ENCODE results near the gene POLR2B.
"Not testable (repeated sequence)": the region's sequence is repeated elsewhere in the genome, so short reads cannot be mapped to it uniquely, and the experiment has no call there.

The POLR2B gene

DNA sequence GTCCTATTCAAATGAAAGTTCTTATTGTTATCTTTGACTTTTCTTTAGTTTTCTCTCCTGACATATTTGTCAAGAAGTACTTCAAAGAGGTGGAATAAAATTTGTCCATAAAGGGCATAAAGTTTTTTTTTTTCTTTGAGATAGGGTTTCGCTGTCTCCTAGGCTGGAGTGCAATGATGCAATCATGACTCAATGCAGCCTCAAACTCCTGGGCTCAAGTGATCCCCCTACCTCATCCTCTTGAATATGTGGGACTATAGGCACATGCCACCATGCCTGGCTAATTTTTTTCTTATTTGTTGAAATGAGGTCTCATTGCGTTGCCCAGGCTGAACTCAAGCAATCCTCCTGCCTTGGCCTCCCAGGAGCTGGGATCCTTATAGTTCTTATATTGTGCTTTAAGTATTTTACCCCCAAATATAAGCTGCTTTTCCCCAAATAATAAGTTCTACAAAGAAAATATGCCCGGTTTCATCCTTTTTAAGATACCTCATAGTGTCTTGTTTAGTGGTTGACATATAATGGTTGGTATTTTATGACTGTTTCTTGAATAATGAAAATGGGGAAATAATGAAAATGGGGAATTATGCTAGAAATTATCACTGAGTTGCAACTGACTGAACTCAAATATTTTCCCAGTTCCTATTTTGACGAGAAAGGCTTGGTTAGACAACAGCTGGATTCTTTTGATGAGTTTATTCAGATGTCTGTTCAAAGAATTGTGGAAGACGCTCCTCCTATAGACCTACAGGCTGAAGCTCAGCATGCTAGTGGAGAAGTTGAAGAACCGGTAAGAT lies 11.6 kb downstream of the POLR2B start:
- DNase-seq = no peak

DNA sequence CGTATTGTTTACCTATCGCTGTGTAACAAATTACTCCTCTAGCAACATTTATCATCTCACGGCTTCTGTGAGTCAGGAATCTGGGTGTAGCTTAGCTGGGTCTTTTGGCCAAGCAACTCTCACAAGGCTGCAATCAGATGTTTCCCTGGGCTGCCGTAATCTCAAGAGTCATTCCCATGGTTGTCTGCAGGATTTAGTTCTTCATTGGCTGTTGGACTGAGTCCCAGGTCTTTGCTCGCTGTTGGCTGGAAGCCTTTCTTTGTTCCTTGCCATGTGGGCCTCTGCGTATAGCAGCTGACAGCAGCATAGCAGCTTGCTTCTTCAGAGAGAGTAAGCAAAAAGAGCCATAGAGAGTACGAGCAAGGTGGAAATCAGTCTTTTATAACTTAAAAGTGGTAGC lies 16.8 kb downstream of the POLR2B start:
- DNase-seq = no peak

DNA sequence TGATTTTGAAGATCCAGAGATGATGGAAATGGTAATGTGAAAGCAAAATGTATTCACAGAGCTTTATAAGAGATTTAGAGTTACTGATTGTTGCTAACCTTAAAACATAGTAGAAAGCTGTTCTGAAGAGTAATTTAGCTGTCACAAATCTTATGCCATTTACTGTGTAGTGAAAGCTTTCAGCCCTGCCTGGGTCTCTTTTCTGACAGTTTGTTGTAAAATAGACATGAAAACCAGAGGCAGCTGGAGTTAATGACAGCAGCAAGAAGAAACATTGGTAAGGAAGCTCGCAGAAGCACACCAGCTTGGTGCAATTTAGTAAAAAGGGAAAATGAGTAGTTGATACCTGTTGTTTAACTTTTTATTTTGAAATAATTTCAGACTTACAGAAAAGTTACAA lies 21.1 kb downstream of the POLR2B start:
- DNase-seq = no peak

DNA sequence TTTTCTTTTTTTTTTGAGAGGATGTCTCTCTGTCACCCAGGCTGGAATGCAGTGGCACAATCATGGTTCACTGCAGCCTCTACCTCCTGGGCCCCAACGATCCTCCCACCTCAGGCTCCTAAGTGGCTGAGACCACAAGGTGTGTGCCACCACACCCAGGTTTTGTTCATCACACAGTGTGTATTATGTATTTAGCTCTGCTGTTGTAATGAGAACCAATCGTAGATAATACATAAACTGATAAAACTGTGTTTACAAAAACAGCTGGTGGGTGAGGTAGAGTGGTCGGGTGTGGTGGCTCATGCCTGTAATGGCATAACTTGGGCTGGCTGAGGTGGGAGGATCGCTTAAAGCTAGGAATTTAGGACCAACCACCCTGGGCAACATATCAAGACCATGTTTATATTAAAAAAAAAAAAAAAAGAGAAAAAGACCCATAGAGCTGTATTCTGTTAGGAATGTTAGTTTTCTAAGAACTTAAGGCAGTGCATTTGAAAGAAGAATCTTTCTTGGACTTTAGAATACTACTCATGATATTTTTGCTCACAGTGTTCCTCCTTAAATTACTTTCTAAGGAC lies 34.9 kb downstream of the POLR2B start:
- DNase-seq = no peak

DNA sequence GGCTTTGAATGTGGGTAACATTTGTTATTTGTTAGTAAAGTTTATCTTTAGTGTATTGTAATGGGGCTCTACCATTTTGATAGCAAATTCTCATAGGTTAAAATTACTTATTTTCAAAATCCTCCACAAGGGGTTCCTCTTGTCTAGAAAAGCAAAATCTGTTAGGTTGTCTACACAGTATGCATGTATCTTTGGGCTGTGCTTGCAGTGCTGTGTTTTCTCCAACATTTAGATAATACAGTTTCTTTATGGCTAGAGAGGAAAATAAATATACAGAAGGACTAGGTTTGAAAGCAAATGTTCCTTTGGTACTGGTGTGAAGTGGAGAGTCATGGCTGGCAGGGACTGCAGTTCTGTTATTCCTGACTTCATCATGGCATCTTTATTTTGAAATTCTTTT lies 40.3 kb downstream of the POLR2B start:
- no peak for DNase-seq

DNA sequence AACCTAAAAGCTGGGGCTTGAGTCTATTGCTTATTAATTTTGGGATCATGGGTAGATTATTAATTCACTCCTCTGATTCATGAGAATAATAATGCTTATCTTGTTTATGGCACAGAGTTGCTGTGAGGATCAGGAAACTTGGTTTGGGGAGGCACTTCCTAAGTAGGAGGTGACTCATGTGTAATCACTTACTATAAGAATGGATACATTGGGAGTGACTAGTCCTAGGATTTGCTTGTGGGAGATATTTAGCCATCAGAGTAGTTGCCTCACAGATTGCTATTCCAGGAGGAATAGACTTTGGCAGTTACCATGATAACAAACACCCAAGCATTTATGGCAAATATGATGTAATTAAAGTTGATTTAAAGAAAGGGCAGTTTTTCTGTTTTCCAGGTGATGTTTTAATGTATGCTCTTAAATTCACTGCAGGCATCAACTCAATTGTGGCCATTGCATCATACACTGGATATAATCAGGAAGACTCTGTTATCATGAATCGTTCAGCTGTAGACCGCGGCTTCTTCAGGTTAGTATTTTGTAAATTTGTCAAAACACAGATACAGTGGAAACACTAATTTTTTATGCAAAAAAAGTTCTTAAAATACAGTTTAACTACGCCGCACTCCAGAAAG lies 41.9 kb downstream of the POLR2B start:
- no peak for DNase-seq

DNA sequence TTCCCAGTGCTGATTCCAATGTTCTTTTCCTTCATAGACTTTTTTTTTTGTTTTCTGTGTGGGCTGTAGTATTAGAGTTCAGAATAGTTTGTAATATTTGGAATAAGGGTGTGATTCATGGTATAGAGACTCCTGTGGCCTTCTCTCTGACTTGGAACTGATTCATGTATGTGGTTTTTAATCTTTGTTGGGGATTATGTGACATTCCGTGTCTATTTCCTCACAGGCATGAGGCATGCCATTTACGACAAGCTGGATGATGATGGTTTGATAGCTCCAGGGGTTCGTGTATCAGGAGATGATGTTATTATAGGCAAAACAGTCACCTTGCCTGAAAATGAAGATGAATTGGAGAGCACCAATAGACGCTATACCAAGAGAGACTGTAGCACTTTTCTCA lies 44.4 kb downstream of the POLR2B start:
- no peak for DNase-seq

DNA sequence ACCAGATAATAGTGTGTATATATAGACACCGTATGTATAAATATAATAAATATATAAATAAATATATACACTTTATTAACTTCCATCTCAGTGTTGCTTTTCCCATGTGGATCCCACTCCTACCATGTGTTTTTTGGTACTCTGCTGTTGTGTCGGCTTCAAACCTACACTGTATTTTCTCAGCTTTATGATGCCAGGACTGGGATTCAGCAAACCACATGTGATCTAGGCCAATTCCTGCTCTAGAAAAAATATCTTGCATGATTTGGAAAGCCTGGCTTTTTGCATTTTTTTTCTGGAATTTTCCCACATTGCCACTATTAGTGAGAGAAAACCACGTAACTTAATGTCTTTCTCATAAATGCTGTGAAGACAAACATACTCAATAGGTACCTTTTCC lies 55.8 kb downstream of the POLR2B start:
- no peak for DNase-seq

DNA sequence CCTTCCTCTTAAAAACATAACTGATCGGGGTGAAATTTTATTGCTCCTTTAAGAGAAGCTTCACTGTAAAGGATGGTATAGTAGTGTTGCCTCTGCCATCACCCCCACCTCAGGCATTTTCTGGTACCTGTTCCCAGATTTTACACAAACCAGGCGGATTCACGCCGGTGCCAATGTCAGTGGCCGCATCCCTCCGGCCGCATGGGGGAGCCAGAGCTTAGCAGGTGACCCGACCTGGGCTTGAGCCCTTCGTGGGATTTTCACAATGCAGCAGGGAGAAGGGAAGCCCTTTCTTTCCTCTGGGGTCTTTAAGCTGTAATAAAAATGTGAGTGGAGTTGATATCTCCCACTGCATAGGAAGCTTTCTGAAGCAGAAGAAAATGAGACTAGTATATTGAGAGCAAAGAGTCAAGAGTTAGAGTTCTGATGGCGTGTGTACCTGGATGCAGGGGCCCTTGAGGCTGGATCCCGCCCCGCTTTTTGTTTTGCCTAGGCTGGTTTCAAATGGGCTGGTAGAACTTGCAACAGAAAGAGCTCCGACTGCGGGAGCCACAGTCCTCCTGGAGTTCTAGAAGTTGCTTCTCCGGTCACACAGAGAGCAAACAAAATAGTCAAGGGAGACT lies 59.4 kb downstream of the POLR2B start:
- DNase-seq = no peak

DNA sequence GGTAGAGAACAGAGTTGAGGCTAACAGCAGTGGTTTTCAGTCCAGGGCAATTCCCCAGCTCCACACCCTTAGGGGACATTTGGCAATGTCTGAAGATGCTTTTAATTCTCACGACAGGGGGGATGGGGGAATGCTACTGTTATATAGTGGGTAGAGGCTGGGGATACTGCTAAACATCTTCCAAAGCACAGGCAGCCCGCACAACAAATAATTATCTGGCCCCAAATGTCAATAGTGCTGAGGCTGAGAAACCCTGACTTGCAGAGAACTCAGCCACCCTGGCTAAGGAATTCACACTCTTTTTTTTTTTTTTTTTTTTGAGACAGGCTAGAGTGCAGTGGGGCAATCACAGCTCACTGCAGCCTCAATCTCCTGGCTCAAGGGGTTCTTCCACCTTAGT lies 60.6 kb downstream of the POLR2B start:
- no peak for DNase-seq

DNA sequence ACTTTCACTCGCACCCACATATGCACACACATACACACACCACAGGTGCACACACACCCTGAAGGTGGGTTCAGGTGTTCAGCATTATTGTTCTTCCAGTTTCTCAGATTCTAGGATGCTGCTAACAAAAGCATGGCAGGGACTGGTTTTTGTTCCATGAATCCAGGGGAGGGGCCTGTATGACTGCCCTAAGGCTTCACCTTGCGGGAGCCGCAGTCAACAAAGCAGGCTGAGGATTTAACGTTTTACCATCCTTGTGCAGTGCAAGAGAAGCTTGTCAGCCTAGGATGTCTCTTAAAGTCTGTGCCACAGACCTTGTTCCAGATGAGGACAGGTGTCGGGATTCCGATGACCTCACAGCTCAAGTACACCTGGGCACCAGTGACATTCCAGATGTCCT lies 61.8 kb downstream of the POLR2B start:
- DNase-seq = no peak

DNA sequence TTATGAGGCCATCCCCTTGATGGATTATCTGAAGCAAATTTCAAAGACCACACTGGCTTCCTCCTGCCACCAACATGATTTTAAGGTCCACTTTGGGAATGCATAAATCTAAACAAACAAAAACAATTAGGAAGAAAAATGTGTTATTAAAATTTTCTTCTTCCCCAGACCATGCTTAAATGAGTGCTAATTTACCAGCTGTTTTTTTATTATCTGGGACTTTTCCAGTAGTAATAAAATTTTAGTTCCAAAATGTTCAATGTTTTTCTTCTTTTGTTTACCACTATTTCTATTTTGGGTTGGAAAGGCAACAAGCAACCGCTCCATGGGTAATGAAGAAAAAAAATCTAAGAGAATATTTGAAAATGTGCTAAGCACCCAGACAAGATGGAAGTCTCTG lies 62.3 kb downstream of the POLR2B start:
- no peak for DNase-seq

DNA sequence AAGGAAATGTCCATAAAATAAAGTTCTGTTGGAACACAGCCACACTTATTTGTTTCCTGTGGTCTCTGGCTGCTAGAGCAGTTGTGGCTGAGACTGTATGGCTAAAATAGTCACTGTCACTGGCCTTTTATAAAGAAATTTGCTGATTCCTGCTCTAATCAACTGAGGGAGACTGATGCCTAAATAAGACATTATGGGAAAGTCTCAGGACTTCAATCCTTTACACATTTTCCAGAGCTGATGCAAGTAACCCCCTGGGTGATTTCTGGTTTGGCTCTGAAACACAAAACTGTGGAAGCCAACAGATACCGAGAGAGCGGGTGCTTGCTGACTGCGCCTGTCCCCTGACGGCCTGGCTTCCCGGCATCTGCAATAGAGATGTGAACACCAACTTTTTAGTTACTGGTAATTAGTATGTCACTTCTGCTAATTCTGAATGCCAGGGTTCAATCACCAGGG lies 64.0 kb downstream of the POLR2B start:
- DNase-seq = no peak

DNA sequence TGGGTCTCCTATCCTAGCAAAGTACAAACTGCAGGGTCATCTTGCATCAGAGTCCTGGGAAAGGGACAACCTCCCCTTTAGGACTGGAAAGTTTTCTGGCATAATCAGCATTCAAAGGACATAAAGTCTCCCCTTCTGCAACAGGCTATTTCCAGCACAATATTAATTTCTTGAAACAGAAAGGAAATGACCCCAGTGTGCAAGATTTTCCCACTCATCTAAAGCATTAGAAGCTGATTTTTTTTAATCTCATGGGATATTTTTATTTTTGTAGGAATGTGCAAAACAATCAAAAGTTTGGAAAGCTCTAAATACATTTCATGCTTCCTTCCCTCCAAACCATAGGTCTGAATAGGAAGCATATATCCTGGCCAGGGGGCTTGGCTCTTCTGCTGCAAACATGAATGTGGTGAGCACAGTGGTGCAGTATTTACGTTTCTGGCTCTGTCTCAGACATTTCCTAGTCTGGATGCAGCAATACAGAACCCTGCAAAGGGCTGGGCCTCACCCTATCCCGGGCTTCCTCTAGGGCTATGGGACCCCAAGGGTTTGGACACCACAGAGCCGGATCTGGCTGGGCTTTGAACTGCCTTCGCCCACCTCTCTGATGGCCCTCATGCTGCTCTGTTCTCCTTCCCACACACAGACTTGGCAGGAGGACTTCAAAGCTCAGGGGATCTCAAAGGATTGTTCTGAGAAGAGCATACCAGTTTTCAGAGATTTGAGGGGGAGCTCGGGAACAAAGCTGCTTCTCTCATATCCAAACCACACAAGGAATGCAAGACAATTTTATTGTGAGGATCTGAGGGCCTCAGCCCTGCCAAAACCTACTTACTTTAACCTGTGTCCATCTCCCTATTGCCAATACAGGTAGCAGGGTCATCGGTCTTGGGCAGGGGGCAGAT lies 64.9 kb downstream of the POLR2B start:
- DNase-seq = no peak

DNA sequence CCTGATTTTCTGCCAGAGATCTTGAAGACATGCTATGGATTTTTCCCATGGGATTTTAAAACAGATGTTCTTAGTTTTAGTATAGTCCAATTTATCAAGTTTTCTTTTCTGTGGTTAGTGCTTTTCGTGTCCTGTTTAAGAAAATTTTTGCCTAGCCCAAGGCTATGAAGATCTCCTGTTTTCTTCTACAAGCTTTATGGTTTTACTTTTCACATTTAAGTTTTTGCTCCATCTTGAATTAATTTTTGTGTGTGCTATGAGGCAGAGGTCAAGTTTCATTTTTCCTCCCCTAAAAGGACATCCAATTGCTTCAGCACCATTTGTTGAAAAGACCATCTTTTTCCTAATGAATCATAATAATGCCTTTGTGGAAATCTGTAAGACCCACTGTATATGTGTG lies 65.6 kb downstream of the POLR2B start:
- DNase-seq = no peak

DNA sequence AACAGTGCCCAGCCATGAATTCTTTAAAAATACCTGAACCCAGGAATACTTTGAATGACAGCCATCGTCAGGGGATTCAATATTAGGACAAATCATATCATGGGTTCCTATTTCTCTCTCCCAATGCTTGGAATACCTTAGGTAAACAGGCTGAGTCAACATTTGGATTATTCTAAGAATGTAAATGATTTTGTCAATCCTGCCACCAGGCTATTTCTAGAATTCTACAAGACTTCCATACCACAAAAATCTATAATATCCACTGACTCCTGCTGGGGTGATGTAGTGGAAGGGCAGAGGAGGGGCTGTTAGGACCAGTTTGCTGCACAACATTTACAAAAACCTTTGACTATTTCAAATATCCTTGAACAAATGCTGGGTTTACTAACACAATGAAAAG lies 66.3 kb downstream of the POLR2B start:
- no peak for DNase-seq

DNA sequence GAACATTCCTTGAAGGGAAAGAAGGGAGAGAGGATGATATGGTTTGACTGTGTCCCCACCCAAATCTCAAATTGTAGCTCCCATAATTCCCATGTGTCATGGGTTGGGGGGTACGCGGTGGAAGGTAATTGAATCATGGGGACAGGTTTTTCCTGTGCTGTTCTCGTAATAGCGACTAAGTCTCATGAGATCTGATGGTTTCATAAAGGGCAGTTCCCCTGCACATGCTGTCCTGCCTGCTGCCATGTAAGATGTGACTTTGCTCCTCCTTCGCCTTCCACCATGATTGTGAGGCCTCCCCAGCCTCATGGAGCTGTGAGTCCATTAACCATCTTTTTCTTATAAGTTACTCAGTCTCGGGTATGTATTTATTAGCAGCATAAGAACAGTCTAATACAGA lies 68.3 kb downstream of the POLR2B start:
- not testable (repeated sequence) for DNase-seq

DNA sequence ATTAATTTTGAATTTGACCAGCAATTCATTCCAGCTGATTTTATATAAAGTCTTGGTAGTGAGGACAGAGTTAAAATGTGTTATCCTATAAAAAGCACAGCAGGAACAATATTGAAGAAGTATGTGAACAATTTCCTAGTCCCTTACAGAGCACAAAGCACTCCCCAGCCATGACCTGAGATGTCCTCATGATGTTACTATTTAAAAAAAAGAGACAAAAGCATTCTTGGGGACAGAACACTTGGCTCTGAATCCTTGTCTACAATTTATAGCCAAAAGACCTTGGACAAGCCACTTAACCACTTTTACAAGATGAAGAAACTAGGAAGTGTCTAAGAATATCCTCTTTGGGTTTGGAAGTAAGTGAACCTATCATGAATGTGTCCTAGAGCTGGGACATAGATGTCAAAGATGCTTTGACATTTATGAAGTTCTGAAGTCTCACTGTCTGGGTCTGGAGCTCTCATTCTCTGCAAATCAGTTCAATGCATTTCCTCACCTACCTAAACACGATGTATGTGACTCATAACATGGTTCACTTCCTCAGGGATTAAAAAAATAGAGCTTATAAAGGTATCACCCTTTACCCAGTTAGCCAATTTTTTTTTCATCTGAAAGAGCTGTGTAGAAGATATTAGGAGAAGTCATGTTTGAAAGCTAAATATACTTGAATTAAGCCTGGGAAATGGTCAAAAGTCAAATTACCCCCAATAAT lies 70.1 kb downstream of the POLR2B start:
- no peak for DNase-seq

DNA sequence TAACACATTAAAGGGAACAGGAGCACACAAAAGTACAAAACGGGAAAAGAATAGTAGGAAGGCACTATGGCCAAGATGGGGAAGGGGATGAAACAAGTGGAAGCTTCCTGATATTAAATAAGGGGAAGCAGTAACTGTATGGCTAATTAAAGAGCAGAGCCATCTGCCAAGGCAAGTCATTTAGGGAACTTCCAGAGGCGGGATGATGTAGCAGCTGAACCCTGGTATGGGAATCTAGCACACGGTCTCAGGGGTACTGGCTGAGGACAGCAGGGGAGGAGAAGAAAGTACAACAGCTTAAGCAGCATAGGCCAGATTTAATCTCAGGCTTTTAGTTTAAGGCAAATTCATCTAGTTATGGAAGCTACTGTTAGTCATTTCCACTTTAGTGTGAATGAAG lies 72.4 kb downstream of the POLR2B start:
- DNase-seq = peak; percentile 12

DNA sequence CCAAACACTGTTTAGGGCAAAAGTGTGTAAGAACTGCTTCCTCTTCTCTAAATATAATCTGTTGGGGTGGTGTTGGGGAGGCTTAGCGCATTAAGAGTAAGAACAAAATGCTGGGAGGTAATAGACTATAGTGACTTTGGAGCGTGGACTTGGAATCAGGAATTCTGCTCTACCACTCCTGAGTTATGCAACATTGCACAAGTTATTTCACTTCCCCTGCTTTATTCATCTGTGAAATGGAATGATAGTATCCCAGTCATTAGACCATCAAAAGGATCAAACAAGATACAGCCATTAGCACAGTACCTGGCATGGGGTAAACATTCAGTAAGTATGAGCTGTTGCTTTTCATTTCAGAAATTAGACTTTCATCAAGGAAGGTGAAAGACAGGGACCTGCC lies 72.8 kb downstream of the POLR2B start:
- no peak for DNase-seq

DNA sequence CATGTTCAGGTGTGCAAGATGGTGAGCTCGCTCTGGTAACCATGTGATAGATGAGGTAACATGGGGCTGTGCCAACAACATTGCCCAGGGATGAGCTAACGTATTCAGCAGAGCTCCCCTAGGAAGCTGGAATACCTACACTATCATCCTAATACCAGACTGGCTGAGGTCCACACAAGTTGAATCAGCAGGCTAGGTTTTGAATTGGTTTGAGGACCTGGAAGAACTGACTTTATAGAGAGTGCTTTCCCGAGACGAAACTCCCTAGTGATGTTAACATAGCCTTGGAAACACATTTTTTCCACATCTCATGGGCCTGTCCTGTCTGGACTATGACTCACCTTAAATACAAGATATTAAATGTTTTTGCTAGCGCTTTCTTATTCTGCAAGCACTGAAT lies 74.8 kb downstream of the POLR2B start:
- DNase-seq = no peak

DNA sequence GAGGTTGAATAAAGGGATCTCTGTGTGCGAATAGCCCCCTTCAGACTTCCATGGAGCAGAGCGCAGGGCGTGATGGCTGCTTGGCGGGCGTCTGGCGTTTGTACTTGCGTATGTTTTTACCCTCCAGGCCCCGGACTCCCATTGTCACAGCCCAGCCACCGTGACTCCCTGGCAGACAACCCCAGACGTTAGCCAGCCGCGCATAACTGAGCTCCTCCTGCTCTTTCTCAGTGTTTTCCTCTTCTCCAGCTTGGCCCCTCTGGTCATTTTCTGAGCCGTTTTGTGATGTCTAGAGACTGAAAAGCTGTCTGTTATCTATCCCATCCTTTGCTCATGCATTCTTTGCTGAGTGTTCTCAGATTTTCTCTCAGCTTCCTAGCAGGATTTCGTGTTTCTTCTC lies 77.2 kb downstream of the POLR2B start:
- DNase-seq = no peak
